ENCODE data around the gene THRB. TPM values are rescaled to one million over a fixed set of nuclear protein-coding genes. Genes with fewer than 3 reads are reported as not detected.

THRB gene
- total and polyA plus RNA-seq, 9 of the 15 experiments (the other 6 are each of a cell fraction or from before 2014, with no cell fraction given): 1.7 to 14.9 (median 6.9) TPM

GRCh38 chr3:24340161-24340560 lies 154.5 kb downstream of the THRB start:
- H4K20me1 ChIP-seq (replicated peaks; ENCODE audit: control insufficient read depth, insufficient read depth, low read length): no peaks in the 10 kb centered on the region
- H3K79me2 ChIP-seq (ENCODE audit: control insufficient read depth, insufficient read depth, low read length): peaks cover 16% of the 10 kb centered on the region; the same call in 2 of the 3 replicates
- no peak for FAIRE-seq
- no peak overlapping the region for H3K4me2 ChIP-seq (ENCODE audit: insufficient read depth, low read length)
- H3K9ac ChIP-seq (ENCODE audit: insufficient read depth in 1 of 2, low read depth in 2 of 2, low read length in 2 of 2): no peak overlapping the region
- CTCF ChIA-PET (ENCODE audit: low intra/inter-chr PET ratio): no interaction called here
- no peak for ATAC-seq
- H2AFZ ChIP-seq (ENCODE audit: low read depth, low read length): no peak overlapping the region
- no peaks in the 10 kb centered on the region for H3K27me3 ChIP-seq (ENCODE audit: control insufficient read depth in 2 of 2, insufficient read depth in 2 of 2, low read length in 2 of 2)
- no peaks in the 10 kb centered on the region for H3K36me3 ChIP-seq (ENCODE audit: control insufficient read depth, insufficient read depth, low read length)
- intact Hi-C loops (cut with micrococcal nuclease) (no loop called here), in situ Hi-C loops (cut with MboI) (no loop called here)
- no peak overlapping the region for H3K27ac ChIP-seq (ENCODE audit: extremely low read depth, low read depth, low read length)
- DNase-seq (ENCODE audit: extremely low read depth in 1 of 4, low spot score in 3 of 4): no peak
- BruUV-seq (replicated peaks): no TSS peak
- POLR2A ChIA-PET: no interaction called here
- H3K4me3 ChIP-seq: no peak overlapping the region
- no peaks in the 10 kb centered on the region for H3K9me1 ChIP-seq (ENCODE audit: control insufficient read depth, insufficient read depth, low read length)
- no peaks in the 10 kb centered on the region for H3K9me3 ChIP-seq (replicated peaks; ENCODE audit: control insufficient read depth, insufficient read depth, low read depth, low read length)
- 69% methylated on average over 1 of the region's 1 CpG for WGBS (ENCODE audit: insufficient coverage, low coverage, missing lambda C conversion rate)
- H3K4me1 ChIP-seq (replicated peaks in 1 of 2; ENCODE audit: control insufficient read depth in 2 of 2, insufficient read depth in 2 of 2, low read length in 2 of 2): peaks cover 6 to 28% of the 10 kb centered on the region in 2 experiments; a peak in 3 of 5 replicates
- TF ChIP-seq ZSCAN29 (IDR thresholded peaks at IDR 0.05): no peak
- no peak for TF ChIP-seq SAFB (IDR thresholded peaks at IDR 0.05; ENCODE audit: borderline replicate concordance, low read depth, low read length)
- peak; percentile 25; the same call in 1 of the 2 replicates for TF ChIP-seq NBN (IDR thresholded peaks at IDR 0.05; ENCODE audit: low read depth)
- TF ChIP-seq CEBPZ (IDR thresholded peaks at IDR 0.05; ENCODE audit: borderline replicate concordance, low read depth, low read length): no peak
- 0 out of 2 replicates have a peak, but pooled peaks have one; percentile 18 for TF ChIP-seq ZNF407 (IDR thresholded peaks at IDR 0.05; ENCODE audit: low read depth)
- TF ChIP-seq SREBF2 (CRISPR knock-in tag; IDR thresholded peaks at IDR 0.05): no peak
- TF ChIP-seq ZNF77 (CRISPR knock-in tag; IDR thresholded peaks at IDR 0.05): no peak
- 0 out of 4 replicates have a peak, but pooled peaks of 1 of the 2 experiments have one; percentile 29 for TF ChIP-seq HDAC1 (IDR thresholded peaks at IDR 0.05)
- 0 out of 2 replicates have a peak, but pooled peaks have one; percentile 25 for TF ChIP-seq ARID2 (IDR thresholded peaks at IDR 0.05)
- TF ChIP-seq THRB (CRISPR knock-in tag; conservative IDR thresholded peaks at IDR 0.05): no peak
- TF ChIP-seq ZNF124 (CRISPR knock-in tag; IDR thresholded peaks at IDR 0.05): no peak

Measured in K562 (cell line).